GM19035 (cell line): ENCODE results near the gene FXYD7.

Source experiments
- ATAC-seq: cut with Tn5 transposase; IDR thresholded peaks from one replicate; pipeline ENCODE4 v1.9.1; 2021; ENCODE audit not compliant: unreplicated experiment

The FXYD7 gene

DNA sequence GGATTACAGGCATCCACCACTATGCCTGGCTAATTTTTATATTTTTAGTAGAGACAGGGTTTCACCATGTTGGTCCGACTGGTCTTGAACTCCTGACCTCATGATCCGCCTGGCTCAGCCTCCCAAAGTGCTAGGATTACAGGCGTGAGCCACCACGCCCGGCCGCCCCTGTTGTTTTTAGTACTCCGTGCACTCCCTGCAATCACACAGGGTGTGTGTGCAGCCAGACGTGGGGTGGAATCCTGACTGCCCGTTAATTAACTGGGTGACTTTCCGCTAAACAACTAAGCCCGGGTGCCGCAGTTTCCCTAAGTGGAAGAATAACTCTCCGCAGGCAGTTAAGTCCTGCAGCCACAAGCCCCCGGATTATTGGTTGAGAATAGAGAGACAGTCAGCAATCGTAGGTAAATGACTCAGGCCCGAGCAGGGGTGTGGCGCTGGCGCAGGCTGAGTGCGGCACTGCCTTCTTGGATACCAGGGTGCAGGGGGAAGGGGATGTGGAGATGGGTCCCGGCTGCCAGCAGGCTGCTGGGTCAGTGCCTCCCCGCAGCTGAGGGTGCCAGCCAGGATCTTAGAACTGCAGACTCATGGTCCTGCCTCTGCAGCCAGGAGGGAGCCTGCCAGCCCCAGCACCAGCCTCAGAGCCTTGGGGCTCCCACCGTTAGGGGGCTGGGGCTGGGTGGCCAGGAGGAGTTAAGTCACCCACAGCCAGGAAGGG lies 33.5 kb upstream of the FXYD7 start:
- no peak for ATAC-seq

DNA sequence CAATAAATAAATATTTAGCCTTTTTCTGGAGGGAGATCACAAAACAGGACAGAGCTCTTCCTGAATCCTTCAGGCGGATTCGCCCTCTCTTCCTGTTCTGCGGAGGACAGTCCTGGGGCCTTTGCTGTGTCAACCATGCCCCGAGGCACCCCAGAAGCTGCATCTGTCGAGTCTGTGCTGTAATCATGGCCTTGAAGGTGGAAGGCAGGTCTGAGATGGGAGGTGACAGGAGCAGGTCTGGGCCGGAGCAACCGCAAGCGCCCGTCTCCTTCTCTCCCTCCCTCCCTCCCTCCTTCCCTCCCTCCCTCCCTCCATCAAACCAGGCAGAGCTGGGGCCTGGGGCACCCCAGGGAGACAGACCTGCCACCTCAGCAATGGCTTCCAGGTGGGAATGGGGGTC lies 32.1 kb upstream of the FXYD7 start:
- ATAC-seq, result no peak

DNA sequence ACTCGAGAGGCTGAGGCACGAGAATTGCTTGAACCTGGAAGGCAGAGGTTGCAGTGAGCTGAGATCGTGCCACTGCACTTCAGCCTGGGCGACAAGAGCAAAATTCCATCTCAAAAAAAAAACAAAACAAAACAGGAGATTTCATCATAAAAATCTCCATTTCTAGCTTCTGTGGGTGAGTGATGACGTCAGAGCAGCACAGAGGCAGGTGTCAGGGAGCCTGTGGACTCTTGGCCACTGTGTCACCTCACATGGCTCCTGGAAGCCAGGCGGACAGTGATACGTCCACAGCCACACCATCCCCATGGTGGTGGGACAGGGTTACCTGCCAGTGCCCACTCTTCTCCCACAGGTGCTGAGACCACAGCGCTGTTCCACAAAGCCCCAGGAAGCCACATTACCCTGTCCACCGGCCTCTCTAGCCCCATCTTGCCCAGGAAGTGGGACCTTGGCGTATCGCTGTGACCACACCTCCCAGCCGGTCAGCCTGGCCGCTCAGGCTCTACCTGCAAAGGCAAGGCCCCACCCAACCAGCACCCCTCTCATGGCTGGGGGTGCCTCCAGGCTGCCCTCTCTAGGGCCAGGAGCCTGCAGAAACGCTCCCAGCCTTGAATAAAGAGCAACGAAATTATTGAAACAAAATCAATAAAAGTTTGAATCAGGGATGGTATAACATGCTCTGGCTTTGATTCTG lies 29.9 kb upstream of the FXYD7 start:
- no peak for ATAC-seq

DNA sequence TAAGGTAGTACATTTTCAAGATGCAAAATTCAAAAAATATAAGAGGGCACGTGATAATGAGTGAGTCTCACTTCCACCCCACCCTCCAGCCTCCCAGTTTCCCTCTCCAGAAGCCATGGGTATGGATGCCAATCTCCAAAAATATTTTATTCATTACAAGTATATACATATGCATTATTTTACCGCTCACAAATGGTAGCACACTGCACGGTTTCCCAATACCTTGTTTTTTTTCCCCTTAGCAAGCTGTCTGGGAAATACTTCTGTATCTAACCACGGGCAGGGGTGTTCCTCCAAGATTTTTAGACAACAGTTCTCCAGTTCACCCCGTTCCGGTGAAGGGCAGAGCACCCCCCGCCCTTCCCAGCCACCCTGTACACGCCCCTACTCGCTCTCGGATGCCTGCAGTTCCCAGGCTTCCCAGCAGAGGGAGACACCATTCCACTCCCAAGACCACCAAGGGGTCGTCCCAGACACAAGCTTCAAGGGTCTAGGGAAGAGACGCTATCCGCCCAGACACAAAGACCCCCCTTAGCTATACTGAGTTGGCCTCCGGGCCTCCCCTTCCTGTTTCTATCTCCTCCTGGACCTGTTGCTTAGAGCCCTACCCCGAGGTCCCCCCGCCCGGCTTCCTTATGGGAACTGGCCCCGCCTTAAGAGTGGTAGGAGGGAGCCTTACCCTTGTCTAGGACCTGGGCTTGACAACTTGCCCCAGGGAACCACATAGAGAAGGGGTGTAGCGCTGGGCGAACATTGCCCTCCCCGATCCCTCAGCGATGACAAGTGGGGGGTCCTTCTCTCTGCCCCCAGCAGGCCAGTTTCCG lies 28.5 kb upstream of the FXYD7 start:
- ATAC-seq, result no peak

DNA sequence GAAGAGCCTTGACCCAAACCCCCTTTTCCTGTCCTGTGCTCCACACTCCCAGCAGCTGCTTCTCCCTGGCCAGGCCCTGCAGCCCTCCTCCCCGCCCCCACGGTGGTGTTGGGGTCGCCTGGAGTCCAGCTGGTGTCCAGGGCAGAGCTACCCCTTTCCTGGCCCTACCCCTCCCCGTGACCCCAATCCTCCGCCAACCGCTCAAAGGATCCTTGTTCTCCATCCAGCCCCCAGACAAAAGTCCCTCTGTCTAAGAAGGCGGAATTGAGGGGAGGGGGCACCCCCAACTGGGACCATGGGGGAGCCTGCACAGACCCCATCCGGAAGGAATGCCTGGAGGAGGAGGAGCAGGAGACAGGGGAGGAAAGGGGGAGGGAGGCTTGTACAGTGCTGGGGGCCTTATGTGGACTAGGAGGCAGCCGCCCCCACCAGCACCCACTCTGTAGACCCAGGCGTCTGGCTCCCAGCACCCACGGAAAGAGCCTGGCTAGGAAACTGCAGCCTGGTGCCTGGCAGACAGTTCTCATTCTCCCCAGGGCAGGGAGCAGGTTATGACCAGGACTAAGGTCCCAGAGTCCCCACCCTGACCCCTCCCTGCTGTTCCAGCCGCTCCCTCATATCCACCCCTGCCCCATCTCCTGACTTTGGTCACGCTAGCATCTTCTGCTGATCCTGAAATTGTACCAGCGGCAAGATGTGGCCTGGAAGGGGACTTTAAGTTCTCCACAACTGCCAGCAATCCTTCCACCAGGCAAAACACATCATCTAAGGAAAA lies 27.7 kb upstream of the FXYD7 start, which contains the start of gene FXYD3:
TSS of gene FXYD3 (plus strand) at position 647 of the 775 bp plus-strand sequence. CDS start 3,554 bp downstream, outside the sequence.
- ATAC-seq, result no peak

DNA sequence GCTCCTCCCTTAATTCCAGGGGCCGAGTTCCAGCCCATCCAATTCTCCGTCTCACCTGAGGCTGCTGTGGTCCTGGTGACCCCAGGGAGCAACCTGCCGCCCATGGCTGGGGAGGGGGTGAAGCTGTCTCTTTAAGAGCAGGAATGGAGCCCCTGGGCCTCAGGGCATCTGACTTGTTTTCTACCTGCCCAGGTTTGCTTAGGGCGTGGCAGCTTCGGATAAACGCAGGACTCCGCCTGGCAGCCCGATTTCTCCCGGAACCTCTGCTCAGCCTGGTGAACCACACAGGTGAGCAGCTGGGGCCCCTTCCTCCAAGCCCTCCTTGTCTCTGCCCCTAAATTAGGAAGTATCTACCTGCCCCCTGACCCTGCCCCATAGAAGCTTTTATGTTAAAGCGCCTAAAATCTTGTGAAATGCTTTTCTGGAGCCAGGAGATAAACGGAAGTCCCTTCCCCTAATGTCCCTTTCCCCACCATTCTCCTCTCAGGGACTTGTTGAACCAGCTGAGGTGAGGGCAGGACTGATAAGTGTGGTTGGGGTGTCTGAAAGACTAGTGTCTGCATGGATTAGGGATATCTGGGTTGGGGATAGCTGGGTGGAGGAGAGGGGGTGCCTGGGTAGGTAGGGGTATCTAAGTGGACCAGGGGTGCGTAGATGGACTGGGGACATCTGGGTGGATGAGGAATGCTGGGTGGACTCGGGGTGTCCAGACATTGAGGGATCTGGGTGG lies 26.8 kb upstream of the FXYD7 start:
- no peak for ATAC-seq

DNA sequence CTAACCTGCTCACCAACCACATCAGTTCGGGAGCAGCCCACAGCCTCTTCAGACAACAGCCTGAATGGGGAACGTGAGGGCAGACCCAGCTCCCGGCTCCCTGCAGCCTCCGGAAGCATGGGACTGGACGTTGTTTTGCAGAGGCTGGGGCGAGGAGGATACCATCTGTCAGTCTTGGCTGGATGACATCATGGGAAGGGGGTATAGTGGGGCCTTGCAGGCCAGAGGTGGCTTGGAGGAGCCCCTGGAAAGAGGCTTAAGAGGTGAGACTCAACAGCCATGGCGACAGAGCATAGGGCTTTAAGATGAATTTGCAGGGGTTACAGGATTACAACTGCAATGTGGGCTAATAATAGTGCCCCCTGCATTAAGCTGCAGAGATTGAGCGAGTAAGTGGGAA lies 25.9 kb upstream of the FXYD7 start:
- ATAC-seq, result no peak

DNA sequence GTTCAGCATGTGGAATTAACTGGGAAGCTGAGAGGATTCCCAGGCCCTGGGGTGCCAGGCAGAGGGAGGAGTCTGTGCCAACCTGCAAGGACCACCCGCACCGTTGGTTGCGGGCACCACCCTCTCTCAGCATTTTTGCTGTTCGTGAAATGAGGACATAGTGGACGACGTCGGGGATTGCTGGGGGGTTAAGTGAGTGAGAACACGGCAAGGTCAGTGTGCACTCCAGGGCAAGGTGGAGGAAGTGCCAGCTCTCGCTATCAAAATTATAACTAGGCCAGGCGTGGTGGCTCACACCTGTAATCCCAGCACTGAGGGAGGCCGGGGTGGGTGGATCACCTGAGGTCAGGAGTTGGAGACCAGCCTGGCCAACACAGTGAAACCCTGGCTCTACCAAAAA lies 25.3 kb upstream of the FXYD7 start:
- ATAC-seq, result no peak

DNA sequence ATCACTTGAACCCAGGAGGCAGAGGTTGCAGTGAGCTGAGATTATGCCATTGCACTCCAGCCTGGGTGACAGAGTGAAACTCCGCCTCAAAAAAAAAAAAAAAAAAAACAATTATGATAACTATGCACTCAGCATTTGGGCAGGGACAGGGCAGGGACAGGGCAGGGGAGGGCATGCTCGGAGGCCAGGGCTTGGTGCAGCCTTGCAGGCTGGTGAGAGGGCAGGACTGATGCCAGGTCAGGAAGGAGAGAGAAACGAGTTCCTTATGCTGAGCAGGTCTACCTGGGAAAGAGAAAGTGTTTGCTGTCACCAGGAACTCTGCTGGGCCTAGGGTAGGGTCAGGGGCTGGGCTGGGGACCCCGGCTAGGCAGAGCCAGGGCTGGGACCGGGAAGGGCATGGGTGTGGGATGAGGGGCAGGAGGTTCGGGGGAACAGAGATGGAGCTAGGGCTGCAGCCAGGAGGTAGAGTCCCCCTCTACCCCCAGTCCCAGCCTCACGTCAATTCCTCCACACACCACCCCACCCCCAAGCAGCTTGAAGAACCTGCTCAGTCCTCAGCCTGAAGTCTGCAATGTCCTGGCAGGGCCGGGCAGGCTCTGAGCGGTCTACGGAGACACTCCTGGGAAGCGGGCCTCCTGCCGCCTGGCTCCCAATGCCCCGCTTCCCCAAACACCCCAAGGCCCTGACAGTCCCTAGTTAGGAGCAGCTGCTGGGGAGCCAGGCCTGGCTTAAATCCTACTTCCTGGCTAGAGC lies 24.6 kb upstream of the FXYD7 start:
- ATAC-seq, result no peak

DNA sequence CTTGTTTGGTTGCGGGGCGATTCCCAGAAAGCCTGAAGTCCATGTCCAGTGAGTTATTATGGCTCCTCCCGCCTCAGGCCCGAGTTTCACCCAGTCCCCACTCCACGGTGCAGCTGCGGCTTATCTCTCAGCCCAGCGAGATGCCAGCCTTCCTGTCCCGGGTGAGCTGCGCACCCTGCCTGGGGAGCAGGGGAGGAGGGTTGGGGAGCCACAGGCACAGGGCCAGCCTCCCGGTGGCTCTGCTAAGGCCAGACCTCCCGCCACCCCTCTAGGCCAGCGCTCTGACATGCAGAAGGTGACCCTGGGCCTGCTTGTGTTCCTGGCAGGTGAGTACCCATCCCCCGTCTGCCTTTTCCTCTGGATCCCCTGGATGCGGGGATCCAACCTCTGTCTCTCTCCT lies 24.0 kb upstream of the FXYD7 start:
- no peak for ATAC-seq

DNA sequence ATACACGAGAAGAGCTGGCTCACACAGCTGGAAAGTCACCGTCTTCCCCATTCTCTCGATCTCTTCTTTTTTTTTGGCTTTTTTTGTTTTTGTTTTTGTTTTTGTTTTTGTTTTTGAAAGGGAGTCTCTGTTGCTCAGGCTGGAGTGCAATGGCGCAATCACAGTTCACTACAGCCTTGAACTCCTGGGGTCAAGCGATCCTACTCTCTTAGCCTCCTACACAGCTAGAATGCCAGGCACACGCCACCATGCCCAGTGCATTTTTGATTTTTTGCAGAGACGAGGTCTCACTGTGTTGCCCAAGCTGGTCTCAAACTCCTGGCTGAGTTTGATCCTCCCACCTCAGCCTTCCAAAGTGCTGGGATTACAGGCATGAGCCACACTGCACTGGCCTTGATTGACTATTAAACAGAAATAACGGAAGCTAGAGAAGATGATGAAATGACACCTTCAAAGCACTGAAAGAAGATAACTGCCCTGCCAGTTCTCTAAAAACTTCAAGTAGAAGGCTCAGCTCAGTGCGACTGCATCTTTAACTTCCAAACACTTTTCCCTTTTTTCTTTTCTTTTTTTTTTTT lies 23.4 kb upstream of the FXYD7 start:
- no peak for ATAC-seq

DNA sequence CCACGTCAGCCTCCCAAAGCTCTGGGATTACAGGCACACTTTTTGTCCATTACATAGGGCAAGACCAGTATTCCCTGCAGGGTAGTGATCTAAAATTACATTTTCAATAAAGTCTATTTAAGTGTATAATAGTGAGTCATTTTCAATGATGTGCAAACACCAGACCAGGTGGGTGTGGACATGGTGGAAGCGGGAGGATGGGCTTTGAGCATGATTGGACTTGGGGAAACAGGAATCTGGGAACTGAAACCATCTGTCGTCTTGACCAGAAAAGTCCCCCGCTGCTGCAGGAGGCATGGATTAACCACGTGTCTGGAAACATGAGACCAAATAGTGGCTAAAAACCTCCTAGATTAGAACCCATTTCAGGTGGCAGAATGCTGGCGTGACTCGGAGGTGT lies 22.6 kb upstream of the FXYD7 start:
- no peak for ATAC-seq

DNA sequence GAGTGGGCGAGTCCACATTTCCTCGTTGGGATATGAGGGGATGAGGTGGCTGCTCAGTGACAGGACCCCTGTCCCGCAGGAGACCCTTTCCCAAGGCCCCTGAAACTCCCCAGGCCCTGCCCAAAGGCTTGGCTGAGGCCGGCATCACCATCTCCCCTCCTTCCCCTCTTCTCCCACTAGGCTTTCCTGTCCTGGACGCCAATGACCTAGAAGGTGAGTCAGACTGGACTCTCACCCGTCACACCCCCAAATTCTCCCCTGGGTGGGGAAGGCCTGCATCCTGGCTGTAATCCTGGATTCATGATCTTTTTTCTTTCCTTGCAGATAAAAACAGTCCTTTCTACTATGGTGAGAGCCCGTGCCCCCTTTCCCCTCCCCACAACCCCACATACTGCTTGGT lies 22.2 kb upstream of the FXYD7 start:
- no peak for ATAC-seq

DNA sequence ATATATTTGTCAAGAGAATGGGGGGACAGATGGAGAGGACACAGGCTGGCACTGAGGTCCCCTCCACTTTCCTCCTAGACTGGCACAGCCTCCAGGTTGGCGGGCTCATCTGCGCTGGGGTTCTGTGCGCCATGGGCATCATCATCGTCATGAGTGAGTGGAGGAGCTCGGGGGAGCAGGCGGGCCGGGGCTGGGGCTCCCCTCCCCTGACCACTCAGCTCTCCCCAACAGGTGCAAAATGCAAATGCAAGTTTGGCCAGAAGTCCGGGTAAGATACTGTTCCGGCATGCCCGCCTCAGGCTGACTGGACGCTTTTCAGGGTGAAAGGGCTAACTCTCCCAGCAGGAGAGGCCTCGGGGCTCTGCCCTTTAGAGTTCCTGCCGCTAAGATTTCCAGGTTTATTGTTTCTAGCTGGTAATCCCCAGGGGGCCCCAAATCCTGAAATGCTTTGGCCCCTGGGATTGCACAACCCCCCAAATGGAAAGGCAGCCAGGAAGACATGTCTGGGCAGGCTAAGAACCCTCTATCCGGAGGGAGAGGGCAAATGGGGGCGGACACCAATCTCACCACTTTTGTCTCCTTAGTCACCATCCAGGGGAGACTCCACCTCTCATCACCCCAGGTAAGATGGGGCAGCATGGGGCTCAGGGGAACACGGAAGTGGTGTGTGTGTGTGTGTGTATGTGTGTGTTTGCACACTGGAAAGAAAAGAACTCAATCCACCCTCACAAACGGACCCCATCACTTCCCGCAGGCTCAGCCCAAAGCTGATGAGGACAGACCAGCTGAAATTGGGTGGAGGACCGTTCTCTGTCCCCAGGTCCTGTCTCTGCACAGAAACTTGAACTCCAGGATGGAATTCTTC lies 20.1 kb upstream of the FXYD7 start:
- ATAC-seq, result no peak

DNA sequence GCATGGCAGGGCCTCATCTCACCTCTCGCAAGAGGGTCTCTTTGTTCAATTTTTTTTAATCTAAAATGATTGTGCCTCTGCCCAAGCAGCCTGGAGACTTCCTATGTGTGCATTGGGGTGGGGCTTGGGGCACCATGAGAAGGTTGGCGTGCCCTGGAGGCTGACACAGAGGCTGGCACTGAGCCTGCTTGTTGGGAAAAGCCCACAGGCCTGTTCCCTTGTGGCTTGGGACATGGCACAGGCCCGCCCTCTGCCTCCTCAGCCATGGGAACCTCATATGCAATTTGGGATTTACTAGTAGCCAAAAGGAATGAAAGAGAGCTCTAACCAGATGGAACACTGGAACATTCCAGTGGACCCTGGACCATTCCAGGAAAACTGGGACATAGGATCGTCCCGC lies 19.5 kb upstream of the FXYD7 start:
- ATAC-seq, result no peak

DNA sequence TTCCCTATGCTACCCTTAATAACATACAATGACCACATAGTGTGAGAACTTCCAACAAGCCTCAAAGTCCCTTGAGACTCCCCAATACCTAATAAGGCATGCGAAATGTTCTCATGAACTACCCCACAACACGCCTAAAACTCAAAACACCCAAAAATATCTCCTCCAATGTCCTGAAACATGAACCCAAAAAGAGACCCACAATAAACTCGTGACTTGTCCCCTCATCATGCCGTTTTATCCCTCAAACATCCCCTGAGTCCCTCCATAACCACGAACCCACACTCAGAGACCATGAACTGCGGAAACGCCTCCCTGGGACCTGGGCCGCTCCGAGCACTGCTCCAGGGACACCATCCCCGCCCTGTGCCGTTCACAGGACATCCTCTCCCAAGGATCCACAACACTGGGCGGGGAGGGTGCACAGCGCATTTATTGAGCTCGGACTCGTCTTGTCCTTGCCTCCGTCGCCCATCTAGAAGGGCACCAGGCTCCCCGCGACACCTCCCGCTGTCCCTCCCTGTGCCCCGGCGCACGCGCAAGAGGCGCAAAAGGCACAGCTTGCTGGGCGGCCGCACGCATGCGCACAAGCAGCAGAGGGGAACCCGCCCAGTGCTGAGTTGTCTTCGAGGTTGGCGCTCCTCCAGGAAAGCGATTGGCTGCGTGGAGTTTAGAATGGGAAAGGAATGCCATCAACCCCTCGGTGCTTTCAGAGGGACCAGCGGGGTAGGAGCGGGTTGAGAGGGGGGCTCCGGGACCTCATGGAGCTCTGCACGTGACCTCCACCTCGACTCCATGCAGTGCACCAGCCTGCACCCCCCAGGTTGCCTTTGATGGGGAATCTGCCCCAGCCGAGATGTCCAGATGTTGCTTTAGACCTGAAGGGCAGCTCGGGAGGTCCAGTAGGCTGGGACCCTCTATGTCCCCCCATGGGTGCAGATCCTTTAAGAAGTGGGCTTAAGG lies 18.7 kb upstream of the FXYD7 start:
- peak; percentile 77 for ATAC-seq

DNA sequence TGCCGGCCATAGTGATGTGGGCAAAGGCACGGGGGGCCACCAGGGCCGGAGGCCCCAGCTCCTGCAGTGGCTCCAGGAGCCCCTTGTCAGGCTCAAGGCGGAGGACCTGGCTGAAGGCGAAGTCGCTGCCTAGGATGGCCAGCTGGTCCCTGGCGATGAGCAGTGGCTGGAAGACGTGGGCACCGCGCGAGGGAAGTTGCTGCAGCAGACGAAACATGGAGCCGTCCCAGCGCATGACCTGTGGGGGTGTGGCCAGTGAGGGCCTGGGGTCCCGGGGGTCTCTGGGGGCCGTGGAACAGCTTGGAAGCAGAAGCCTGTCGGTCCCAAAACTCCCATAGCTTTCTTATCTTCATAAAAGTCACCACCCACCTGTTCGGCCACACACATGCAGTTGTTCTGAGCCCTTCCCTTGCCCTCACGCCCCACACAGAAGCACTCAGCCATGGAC lies 17.8 kb upstream of the FXYD7 start:
- no peak for ATAC-seq
